Islet of Langerhans (tissue), 1 donor: ENCODE data around the gene OTOF.

Source experiments
- FAIRE-seq: peaks from one replicate; lab custom pipeline; 2011; peaks lifted over from hg19 to GRCh38; lab: Jason Lieb, UNC

The OTOF gene

DNA sequence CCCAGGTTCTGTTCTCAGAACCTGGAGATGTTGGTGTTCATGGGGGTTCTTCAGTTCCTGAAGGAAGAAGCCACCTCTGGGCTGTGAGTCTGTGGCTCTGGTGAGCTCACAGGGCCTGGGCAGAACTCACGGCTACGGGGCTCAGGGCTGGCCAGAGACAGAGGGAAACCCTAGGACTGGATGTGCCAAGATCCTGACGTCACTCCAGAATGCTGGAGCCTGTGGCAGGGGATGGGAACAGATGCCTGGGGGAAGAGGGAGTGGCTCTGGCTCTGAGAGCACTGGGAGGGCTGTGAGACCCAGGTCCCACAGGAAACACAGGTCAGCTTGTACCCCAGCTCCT is at the start of gene OTOF:
Gene OTOF, minus strand, starts transcription at position 214 of the 343 bp plus-strand sequence.
- no peak for FAIRE-seq

DNA sequence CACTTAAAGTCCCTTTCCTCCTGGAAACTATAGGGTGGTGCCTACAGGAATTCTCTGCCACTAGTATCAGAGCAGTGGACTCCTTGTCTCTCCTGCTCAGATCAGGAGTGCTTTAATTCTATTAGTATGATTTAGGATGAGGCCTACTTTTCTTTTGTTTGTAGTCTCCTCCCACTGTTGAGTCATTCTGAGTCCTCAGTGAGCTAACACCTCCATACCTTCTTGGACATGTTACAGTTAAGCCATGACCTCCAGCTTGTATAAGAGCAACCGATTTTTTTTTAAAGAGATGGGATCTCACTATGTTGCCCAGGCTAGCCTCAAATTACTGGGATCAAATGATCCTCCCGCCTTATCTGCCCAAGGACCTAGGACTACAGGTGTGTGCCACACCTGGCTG is 48.7 kb upstream of the OTOF start:
- no peak for FAIRE-seq

GRCh38 chr2:26526105-26526504 is 48.2 kb upstream of the OTOF start:
- no peak for FAIRE-seq

DNA sequence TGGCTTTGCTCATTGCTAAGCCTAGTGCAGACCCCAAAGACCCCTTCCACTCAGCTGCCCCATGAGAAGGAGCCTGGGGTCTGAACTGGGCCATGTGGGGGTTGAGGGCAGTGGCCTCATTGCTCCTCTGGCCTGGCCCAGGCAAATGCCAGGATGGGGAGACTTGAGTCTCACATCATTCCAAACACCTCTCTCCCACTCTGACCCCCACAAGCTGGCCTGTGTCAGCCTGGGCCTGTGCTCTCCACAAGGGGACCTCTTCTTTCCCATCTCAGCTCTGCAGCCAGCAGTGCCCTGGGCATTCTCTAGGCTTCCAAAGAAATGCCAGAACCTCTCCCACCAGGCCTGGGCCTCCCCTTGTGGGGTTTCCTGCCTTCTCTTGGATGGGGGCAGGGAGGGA is 45.8 kb upstream of the OTOF start:
- no peak for FAIRE-seq

DNA sequence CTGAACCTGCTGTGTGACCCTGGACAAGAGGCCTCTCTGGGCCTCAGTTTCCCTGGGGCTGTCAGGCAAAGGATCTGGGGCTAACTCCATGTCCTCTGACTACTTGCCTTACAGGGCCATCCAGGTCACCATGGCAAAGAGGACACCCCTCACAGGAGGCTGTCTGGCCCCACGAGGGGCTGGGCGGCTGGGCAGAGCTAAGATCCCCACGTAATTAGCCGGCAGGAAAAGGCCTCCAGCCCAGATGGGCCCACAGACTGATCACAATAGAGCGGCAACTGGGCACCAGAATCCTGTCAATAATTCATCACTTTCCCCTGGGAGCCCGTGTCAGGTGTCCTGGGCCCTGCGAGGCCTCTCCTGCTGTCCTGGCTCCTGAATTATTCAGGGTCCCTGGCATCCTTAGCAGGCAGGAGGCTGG is 44.8 kb upstream of the OTOF start:
- FAIRE-seq = no peak

DNA sequence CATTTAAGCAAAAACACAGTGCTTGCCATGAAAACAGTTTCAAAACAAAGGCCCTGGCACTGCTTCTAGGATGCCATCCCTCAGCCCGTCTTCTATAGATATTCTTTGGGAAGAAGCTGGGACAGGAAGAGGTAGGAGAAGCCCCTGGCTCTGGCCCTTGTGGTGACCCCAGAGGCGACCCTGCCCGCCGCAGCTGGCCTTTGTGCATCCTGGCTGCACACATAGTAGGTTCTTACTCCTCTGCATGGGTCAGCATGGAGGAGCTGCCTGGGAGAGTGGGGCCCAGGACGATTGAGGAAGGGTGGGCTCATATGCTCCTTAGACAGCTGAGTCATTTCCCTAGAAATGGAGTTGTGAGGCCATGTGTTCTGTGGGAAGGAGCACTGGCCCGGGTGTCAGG is 44.4 kb upstream of the OTOF start:
- FAIRE-seq = no peak

- FAIRE-seq = no peak
Observed at GRCh38 chr2:26521913-26522180, 43.9 kb upstream of the OTOF start.

GRCh38 chr2:26521054-26521912 is 43.4 kb upstream of the OTOF start:
- no peak for FAIRE-seq

DNA sequence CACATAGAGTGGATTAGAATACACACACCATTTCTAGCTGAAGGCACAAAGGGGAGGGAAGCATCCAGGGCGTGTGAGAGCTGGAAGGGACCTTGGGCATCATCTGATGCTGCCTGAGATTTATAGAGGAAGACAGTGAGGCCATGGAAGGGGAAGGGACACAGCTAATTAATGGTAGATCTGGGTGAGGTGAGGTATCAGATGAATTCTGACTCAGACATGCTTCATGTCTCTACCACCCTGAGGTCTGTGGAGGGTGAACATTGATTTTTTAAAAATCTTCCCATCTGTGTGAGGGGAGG is 42.2 kb upstream of the OTOF start:
- no peak for FAIRE-seq

DNA sequence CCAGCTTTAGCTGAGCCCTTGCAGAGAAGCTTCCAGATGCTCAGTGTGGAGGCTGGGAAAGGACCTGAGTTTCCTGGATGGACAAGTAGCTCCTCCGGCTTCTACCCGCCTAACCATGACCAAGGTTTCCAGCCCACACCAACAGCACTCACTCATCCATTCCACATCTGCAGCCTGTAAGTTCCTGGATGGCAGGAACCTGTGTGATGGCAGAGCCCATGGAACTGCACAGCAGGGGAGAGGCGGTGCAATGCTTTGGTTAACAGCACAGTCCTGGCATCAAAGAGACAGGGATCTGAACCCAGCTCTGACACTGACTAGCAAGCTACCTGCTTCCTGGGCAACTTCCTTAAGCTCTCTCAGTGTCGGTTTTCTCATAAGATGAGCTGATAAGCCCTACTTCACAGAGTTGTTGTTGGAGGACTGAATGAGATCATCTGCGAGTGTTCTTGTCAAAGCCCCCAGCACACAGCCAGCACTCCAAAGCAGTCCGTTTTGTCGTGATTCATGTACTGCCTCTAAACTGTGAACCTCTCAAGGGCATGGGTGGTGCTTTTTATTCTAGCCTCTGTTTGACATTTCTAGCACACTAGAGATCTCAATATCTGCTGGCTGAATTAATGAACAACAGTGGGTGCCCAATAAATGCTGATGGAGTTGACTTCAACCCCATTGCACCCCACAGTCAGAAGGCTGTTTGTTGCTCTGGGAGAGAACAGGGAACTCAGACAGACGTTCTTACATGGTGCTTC is 41.6 kb upstream of the OTOF start:
- FAIRE-seq = no peak

GRCh38 chr2:26516781-26517180 is 38.9 kb upstream of the OTOF start:
- no peak for FAIRE-seq

DNA sequence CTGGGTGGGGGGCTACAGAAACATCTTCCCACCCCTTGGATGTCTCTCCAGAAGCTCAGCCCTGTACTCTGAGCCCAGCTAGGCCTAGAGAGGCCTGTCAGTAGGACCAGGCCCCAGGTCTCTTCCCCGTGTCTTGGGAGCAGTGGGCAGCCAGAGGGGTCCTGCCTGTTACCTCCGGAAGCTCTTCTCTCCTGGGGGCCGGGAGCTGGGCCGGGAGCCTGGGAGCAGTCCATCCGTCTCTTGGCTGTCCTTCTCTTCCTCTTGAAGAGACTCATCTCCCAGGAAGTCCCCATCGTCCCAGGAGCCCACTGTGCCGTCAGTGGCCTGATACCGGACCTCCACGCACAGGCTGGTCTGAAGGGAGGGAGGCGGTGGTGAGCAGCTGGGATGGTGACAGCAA is 38.3 kb upstream of the OTOF start:
- no peak for FAIRE-seq

DNA sequence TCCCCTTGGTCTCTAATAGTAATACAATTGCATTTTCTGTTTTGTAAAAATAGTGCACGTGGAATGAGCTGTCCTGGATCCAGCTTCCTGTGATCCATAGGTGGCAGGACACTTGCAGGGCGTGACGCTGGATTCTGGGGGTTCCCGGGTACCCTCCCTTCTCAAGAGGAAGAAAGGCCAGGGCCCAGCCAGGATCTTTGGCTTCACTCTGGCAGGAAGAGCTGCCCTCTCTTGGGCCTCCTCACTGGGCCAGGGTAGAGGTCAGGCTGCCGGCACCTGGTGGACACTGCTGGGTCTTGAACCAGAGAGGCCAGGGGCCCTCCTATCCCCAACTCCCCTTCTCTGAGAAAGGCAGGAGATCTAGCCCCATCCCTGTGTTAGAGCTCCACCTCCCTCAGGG is 37.8 kb upstream of the OTOF start:
- no peak for FAIRE-seq

GRCh38 chr2:26514045-26514444 is 36.1 kb upstream of the OTOF start:
- FAIRE-seq = no peak

- no peak for FAIRE-seq
Observed at GRCh38 chr2:26513261-26513660, 35.3 kb upstream of the OTOF start.

- no peak for FAIRE-seq
Observed at GRCh38 chr2:26511466-26511865, 33.5 kb upstream of the OTOF start.

GRCh38 chr2:26510344-26510973 is 32.5 kb upstream of the OTOF start:
- FAIRE-seq = no peak

DNA sequence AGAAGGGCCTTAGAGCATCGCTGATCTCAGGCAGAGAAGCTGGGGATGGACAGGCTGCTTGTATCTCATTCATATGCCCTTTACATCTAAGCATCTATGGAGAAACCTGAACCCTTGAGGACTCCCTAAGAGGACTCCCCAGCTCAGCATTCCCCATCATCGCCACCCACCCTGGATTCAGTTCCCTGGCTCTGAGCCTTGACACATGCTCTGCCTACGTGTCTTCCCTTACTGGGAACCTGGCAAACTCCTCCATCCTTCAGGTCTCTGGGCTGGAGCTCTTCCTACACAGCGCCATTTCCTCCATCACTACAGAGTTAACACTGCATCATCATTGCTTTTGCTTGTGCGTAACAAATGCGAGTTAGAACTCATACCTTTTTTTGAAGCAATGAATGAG is 31.2 kb upstream of the OTOF start:
- no peak for FAIRE-seq

GRCh38 chr2:26507932-26508331 is 30.0 kb upstream of the OTOF start:
- FAIRE-seq = no peak

DNA sequence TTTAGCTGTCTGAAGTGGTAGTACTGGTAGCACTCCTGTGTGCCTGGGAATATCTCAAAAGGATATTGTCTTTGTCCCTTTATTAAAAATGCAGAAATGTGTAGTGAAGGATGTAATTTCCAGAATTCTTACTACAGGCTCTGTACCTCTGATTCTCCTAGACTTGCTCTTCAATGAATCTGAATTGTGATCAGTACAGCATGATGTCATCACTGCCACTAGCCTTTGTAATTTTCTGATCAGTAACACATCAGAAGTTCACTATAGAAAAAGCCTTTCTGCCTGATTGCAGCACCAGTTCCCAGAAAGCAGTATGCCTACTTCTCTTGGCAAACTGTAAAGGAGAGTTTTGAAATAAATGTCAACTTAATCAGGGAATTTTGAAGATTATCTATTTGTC is 29.2 kb upstream of the OTOF start:
- no peak for FAIRE-seq

GRCh38 chr2:26506279-26506678 is 28.4 kb upstream of the OTOF start:
- no peak for FAIRE-seq

DNA sequence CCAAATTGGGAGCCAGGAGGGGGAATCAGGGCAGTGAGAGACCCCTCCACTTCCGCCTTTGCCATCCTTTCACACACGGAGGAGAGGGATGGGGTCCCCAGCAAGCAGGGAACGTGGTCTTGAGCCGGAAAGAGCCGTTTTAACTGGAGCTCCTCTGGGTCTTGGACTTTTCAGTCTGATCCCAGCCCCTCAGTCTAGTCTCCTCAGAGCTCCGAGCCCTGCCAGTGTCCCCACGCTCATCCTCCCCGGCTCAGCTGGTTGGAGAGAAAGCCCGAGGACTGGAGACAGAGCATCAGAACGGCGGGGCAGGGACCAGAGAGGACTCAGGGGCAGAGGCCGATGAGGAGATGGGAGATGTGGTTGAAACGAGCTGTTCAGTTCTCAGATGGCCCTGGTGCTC is 26.1 kb upstream of the OTOF start:
- no peak for FAIRE-seq

GRCh38 chr2:26503231-26503880 is 25.4 kb upstream of the OTOF start:
- FAIRE-seq = no peak
